GM18502 (cell line): ENCODE measurements around the gene SORBS1.
A peak's percentile ranks its signal among the peaks of the same experiment; 100 is the strongest.

Source experiments
- ATAC-seq: cut with Tn5 transposase; IDR thresholded peaks from one replicate; pipeline ENCODE4 v1.9.1; 2021; ENCODE audit warnings: mild to moderate bottlenecking; ENCODE audit not compliant: unreplicated experiment, poor library complexity

Gene SORBS1

GRCh38 chr10:95561177-95561863, at the start of gene SORBS1:
TSS of gene SORBS1 (minus strand) at chr10:95561371. CDS start at chr10:95441135, 120,236 bp downstream.
- peak; percentile 100 for ATAC-seq

GRCh38 chr10:95610727-95611126, 49.6 kb upstream of the SORBS1 start:
- no peak for ATAC-seq

- ATAC-seq = no peak
Observed at GRCh38 chr10:95606922-95607321, 45.8 kb upstream of the SORBS1 start.

GRCh38 chr10:95605163-95605562, 44.0 kb upstream of the SORBS1 start:
- no peak for ATAC-seq

- ATAC-seq = no peak
Observed at GRCh38 chr10:95604630-95605029, 43.5 kb upstream of the SORBS1 start.

GRCh38 chr10:95602382-95602781, 41.2 kb upstream of the SORBS1 start:
- ATAC-seq = no peak

GRCh38 chr10:95601116-95601719, 40.0 kb upstream of the SORBS1 start:
- peak; percentile 47 for ATAC-seq

- ATAC-seq = no peak
Observed at GRCh38 chr10:95600158-95600557, 39.0 kb upstream of the SORBS1 start.

GRCh38 chr10:95597788-95598187, 36.6 kb upstream of the SORBS1 start:
- ATAC-seq = no peak

GRCh38 chr10:95588025-95588424, 26.9 kb upstream of the SORBS1 start:
- no peak for ATAC-seq

- no peak for ATAC-seq
Observed at GRCh38 chr10:95579835-95580535, 18.8 kb upstream of the SORBS1 start.

- ATAC-seq = no peak
Observed at GRCh38 chr10:95579292-95579691, 18.1 kb upstream of the SORBS1 start.

- no peak for ATAC-seq
Observed at GRCh38 chr10:95578619-95579018, 17.4 kb upstream of the SORBS1 start.

GRCh38 chr10:95574649-95575365, 13.6 kb upstream of the SORBS1 start:
- no peak for ATAC-seq

- ATAC-seq = no peak
Observed at GRCh38 chr10:95573964-95574604, 12.9 kb upstream of the SORBS1 start.

GRCh38 chr10:95573527-95573926, 12.4 kb upstream of the SORBS1 start:
- ATAC-seq = no peak

GRCh38 chr10:95572131-95572820, 11.1 kb upstream of the SORBS1 start:
- ATAC-seq = no peak

- no peak for ATAC-seq
Observed at GRCh38 chr10:95571390-95571789, 10.2 kb upstream of the SORBS1 start.

- no peak for ATAC-seq
Observed at GRCh38 chr10:95569368-95569767, 8.2 kb upstream of the SORBS1 start.
